ENCODE measurements around the gene ARHGAP31. TPM values are rescaled to one million over a fixed set of nuclear protein-coding genes. Genes with fewer than 3 reads are reported as not detected.

ARHGAP31 gene
- total and polyA plus RNA-seq, 2 of the 8 experiments (the other 6 are each of a cell fraction or from before 2014, with no cell fraction given), result 1.1 to 7.6 TPM

DNA sequence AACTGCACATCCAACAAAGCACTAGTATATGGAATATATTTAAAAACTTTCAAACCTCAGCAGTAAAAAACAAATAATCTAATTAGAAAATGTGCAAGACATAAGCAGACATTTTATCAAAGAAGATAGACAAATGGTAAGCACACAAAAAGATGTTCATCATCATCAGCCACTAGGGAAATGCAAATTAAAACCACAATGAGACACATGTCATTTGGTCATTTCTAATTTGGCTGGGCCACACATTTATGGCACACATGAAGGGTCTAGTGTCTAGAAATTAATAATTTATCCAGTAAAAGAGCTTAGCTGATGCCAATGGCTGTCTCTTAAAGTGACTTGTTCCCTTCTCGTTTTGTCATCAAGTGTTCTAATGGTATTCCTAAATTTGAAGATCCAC, 45.8 kb downstream of the ARHGAP31 start:
- no peaks in the 10 kb centered on the region; the same call in 1 of the 2 replicates for H3K23me2 ChIP-seq (ENCODE audit: low read depth, low read length)
- H3K9ac ChIP-seq (replicated peaks in 1 of 4; ENCODE audit: extremely low read depth in 1 of 4, low read depth in 3 of 4, low read length in 3 of 4), result no peak overlapping the region
- H4K20me1 ChIP-seq (replicated peaks in 1 of 2; ENCODE audit: control insufficient read depth in 1 of 2, insufficient read depth in 2 of 2, low read length in 2 of 2), result no peaks in the 10 kb centered on the region
- no peak overlapping the region for H2AK5ac ChIP-seq (ENCODE audit: low read depth, low read length)
- DNase-seq (ENCODE audit: low read depth in 1 of 2, low spot score in 2 of 2), result no peak
- no peak overlapping the region for H4K5ac ChIP-seq (ENCODE audit: insufficient read length, low read depth, low read length)
- WGBS, 2 experiments (ENCODE audit: extremely low coverage in 1 of 2, insufficient coverage in 1 of 2, insufficient read length in 1 of 2, insufficient replicate concordance in 2 of 2, low coverage in 1 of 2, low lambda C conversion rate in 2 of 2, missing lambda C conversion rate in 1 of 2), result 76% methylated on average over 1 of the region's 1 CpG; no CpG with 5 or more reads in 1 of the 2 experiments
- no peak overlapping the region for H3K27ac ChIP-seq (ENCODE audit: low read depth, low read length)
- H2BK12ac ChIP-seq (ENCODE audit: low read depth, low read length), result no peak overlapping the region
- FAIRE-seq, result no peak
- no peak overlapping the region for H3K18ac ChIP-seq (ENCODE audit: extremely low read depth, low read length)
- H3K27me3 ChIP-seq (replicated peaks in 1 of 4; ENCODE audit: control insufficient read depth in 3 of 4, extremely low read depth in 1 of 4, insufficient read depth in 3 of 4, low read length in 3 of 4), result no peaks in the 10 kb centered on the region
- H2BK20ac ChIP-seq (ENCODE audit: low read length), result no peak overlapping the region
- no peak overlapping the region for H4K8ac ChIP-seq (ENCODE audit: extremely low read depth, insufficient read depth, low read length)
- no peak for TF ChIP-seq BACH1 (IDR thresholded peaks at IDR 0.05; ENCODE audit: low read length)
- no peak for TF ChIP-seq TEAD4 (IDR thresholded peaks at IDR 0.05; ENCODE audit: low read depth, low read length)
- TF ChIP-seq SP1 (IDR thresholded peaks at IDR 0.05; ENCODE audit: low read depth, low read length), result no peak
- no peak for TF ChIP-seq NRF1 (IDR thresholded peaks at IDR 0.05; ENCODE audit: low read depth, low read length)
- no peak for TF ChIP-seq YY1 (IDR thresholded peaks at IDR 0.05; ENCODE audit: low read depth, low read length)
- no peak for TF ChIP-seq RBBP5 (IDR thresholded peaks at IDR 0.05; ENCODE audit: borderline replicate concordance, low read depth, low read length)
- TF ChIP-seq POLR2AphosphoS5 (IDR thresholded peaks at IDR 0.05; ENCODE audit: low read depth, low read length), result no peak
- no peak for TF ChIP-seq RFX5 (IDR thresholded peaks at IDR 0.05; ENCODE audit: borderline replicate concordance, low read depth, low read length)
- no peak for TF ChIP-seq TAF1 (IDR thresholded peaks at IDR 0.05; ENCODE audit: low read depth, low read length)
- TF ChIP-seq SP2 (IDR thresholded peaks at IDR 0.05; ENCODE audit: low read length), result no peak
- TF ChIP-seq CTBP2 (IDR thresholded peaks at IDR 0.05; ENCODE audit: borderline replicate concordance, insufficient read depth, insufficient read length, low read length), result no peak
- no peak for TF ChIP-seq RXRA (IDR thresholded peaks at IDR 0.05; ENCODE audit: insufficient read depth, low read depth, low read length)
- H2AFZ ChIP-seq (ENCODE audit: low read length), result no peak overlapping the region
- ChIA-PET POLR2A (ENCODE audit: partially characterized antibody) (interaction anchor here (0.9 to 1.6 kb wide), 2 partner anchors 10 to 11 kb away, joined by 4 to 6 read pairs; no protein-coding TSS in a partner anchor), CTCF (ENCODE audit: partially characterized antibody) (interaction anchor here (0.6 to 2.3 kb wide), 4 partner anchors 10 to 114 kb away, joined by 3 to 9 read pairs (median 4); no protein-coding TSS in a partner anchor)
- no peaks in the 10 kb centered on the region; a peak in 1 of 4 replicates for H3K9me3 ChIP-seq (ENCODE audit: insufficient read depth in 2 of 2, low read depth in 1 of 2, low read length in 1 of 2)
- no peak overlapping the region for H3K4ac ChIP-seq (replicated peaks; ENCODE audit: insufficient read length, low read depth, low read length)
- H3K36me3 ChIP-seq (ENCODE audit: control insufficient read depth in 2 of 4, insufficient read depth in 4 of 4, low read length in 3 of 4), result 0 out of 8 replicates have a peak, but pooled peaks cover 0 to 4% (median 0%) of the 10 kb centered on the region in 4 experiments
- no peak overlapping the region for H3K56ac ChIP-seq (replicated peaks; ENCODE audit: insufficient read length, low read depth, low read length)
- H3K4me2 ChIP-seq (ENCODE audit: insufficient read depth in 1 of 2, low read depth in 2 of 2, low read length in 2 of 2), result no peak overlapping the region
- H2BK15ac ChIP-seq (ENCODE audit: low read length), result no peak overlapping the region
- H3K14ac ChIP-seq (ENCODE audit: insufficient read length), result no peak overlapping the region
- H3K79me1 ChIP-seq (ENCODE audit: low read depth, low read length), result no peaks in the 10 kb centered on the region
- no peaks in the 10 kb centered on the region for H3K79me2 ChIP-seq (ENCODE audit: control insufficient read depth in 1 of 2, insufficient read depth in 2 of 2, low read length in 2 of 2)
- H4K91ac ChIP-seq (replicated peaks; ENCODE audit: insufficient read length, low read length), result no peak overlapping the region
- no peak overlapping the region for H2BK5ac ChIP-seq (ENCODE audit: low read depth, low read length)
- no peak overlapping the region for H2BK120ac ChIP-seq (replicated peaks; ENCODE audit: low read depth, low read length)
- H3K4me1 ChIP-seq (replicated peaks in 1 of 4; ENCODE audit: control insufficient read depth in 3 of 4, insufficient read depth in 4 of 4, low read length in 3 of 4), result no peaks in the 10 kb centered on the region
- no peak overlapping the region for H3K4me3 ChIP-seq (ENCODE audit: extremely low read depth in 1 of 4, insufficient read depth in 2 of 4, low read depth in 3 of 4, low read length in 4 of 4)
- H3K23ac ChIP-seq (ENCODE audit: insufficient read length), result no peak overlapping the region

Data from H1 (cell line).